Gastroesophageal sphincter (tissue), 4 donors: Measurements from ENCODE around the gene SFT2D2. TPM values are rescaled to one million over a fixed set of nuclear protein-coding genes. Genes with fewer than 3 reads are reported as not detected.

Experiments used
- ATAC-seq: fragments of 150-250 bp; one replicate; pipeline ENCODE4 v1.9.1; 2016; ENCODE audit warnings: mild to moderate bottlenecking, moderate library complexity
- H3K27ac ChIP-seq, 4 donors: fragments of 200-600 bp; sonication (generic) in 3 of 4; 1 replicate in 3 of 4; 2 replicates in 1 of 4; pipeline ENCODE4 v1.5.1; 2016 to 2019
- H3K27me3 ChIP-seq: fragments of 200-600 bp; sonication (generic); one replicate; pipeline ENCODE4 v1.5.1; 2019
- H3K36me3 ChIP-seq, 2 donors: fragments of 200-600 bp; sonication (generic); one replicate each; pipeline ENCODE4 v1.5.1; 2019; ENCODE audit warnings: control low read depth in 1 of 2
- H3K4me1 ChIP-seq, 3 donors: fragments of 200-600 bp; sonication (generic); 1 replicate in 2 of 3; 2 replicates in 1 of 3; pipeline ENCODE4 v1.5.1; 2016 to 2019; ENCODE audit warnings: control low read depth in 2 of 3
- H3K4me3 ChIP-seq, 2 donors: fragments of 200-600 bp; sonication (generic); one replicate each; pipeline ENCODE4 v1.5.1; 2019; ENCODE audit warnings: mild to moderate bottlenecking in 1 of 2, moderate library complexity in 1 of 2
- H3K9me3 ChIP-seq, 3 donors: fragments of 200-600 bp; sonication (generic); one replicate each; pipeline ENCODE4 v1.5.1; 2017 to 2019; ENCODE audit warnings: control low read depth in 2 of 3
- EP300 ChIP-seq: sonication (generic); formaldehyde crosslinking; IDR thresholded peaks from one replicate; pipeline ENCODE4 v1.6.1; 2017; ENCODE audit warnings: antibody characterized with exemption, mild to moderate bottlenecking
- POLR2A ChIP-seq, 2 donors: fragments of 450-650 bp; IDR thresholded peaks; one replicate each; pipeline ENCODE4 v1.6.1; 2017; ENCODE audit warnings: antibody characterized with exemption in 2 of 2, mild to moderate bottlenecking in 2 of 2, moderate library complexity in 1 of 2
- POLR2AphosphoS5 ChIP-seq: sonication (generic); formaldehyde crosslinking; IDR thresholded peaks from one replicate; pipeline ENCODE4 v1.6.1; 2017; ENCODE audit warnings: antibody characterized with exemption
- WGBS, 2 donors: methylation state at CpG; one replicate each; pipeline ENCODE4 v1.1.5; 2018; ENCODE audit warnings: low coverage in 1 of 2; 5-methylcytosine and 5-hydroxymethylcytosine counted together
- total RNA-seq, 4 donors: library from RNA; depleted of rRNA; stranded (reverse); fragments of >200 nt; gene quantifications; one replicate each; pipeline ENCODE4 v1.1.0, GENCODE V29; 2016
- TF ChIP-seq, protein P1 (sequence below), 4 experiments: fragments of 200-600 bp in 2 of 4; fragments of 450-650 bp in 2 of 4; sonication (generic) in 1 of 4; IDR thresholded peaks; one replicate each; pipeline ENCODE4 v1.5.1; 2017 to 2019; ENCODE audit warnings: antibody characterized with exemption in 4 of 4, mild to moderate bottlenecking in 2 of 4, moderate library complexity in 2 of 4

The SFT2D2 gene
- total RNA-seq, 4 donors from 2014 or later: 35.0 to 37.1 (median 36.6) TPM

DNA sequence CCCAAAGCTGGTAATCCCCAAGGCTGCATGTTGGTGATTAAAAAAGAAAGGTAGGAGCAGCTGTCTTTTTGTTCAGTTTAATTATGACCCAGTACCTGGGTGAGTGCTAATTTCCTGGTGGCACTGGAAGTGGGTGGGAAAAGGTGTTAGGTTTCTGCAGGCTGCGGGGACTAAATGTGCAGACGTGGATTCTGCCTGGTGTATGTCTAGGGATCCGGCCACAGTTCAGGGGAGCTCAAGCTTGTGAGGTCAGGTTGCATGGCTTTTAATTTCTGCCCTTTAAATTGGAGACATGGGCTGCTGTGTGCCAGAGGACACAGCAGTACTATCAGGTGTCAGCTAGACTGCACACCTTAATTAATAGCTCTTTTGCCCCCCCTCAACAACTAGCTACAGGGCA, 34.6 kb downstream of the SFT2D2 start:
- peaks cover 0 to 12% of the 10 kb centered on the region in 2 donors for H3K36me3 ChIP-seq
- H3K9me3 ChIP-seq: peaks cover 0 to 17% (median 0%) of the 10 kb centered on the region in 3 donors
- 100% methylated on average over 3 of the region's 3 CpGs; no CpG with 5 or more reads in 1 of the 2 donors for WGBS, 2 donors
- no peak overlapping the region for H3K4me3 ChIP-seq
- no peak for TF ChIP-seq EP300
- TF ChIP-seq POLR2AphosphoS5: no peak
- no peak for TF ChIP-seq POLR2A (IDR thresholded peaks at IDR 0.05)
- TF ChIP-seq, protein P1, sequence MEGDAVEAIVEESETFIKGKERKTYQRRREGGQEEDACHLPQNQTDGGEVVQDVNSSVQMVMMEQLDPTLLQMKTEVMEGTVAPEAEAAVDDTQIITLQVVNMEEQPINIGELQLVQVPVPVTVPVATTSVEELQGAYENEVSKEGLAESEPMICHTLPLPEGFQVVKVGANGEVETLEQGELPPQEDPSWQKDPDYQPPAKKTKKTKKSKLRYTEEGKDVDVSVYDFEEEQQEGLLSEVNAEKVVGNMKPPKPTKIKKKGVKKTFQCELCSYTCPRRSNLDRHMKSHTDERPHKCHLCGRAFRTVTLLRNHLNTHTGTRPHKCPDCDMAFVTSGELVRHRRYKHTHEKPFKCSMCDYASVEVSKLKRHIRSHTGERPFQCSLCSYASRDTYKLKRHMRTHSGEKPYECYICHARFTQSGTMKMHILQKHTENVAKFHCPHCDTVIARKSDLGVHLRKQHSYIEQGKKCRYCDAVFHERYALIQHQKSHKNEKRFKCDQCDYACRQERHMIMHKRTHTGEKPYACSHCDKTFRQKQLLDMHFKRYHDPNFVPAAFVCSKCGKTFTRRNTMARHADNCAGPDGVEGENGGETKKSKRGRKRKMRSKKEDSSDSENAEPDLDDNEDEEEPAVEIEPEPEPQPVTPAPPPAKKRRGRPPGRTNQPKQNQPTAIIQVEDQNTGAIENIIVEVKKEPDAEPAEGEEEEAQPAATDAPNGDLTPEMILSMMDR (IDR thresholded peaks at IDR 0.05): no peak
- no peak overlapping the region for H3K27ac ChIP-seq
- no peaks in the 10 kb centered on the region for H3K27me3 ChIP-seq
- no peak for ATAC-seq
- peaks cover 0 to 9% (median 0%) of the 10 kb centered on the region in 3 donors for H3K4me1 ChIP-seq

DNA sequence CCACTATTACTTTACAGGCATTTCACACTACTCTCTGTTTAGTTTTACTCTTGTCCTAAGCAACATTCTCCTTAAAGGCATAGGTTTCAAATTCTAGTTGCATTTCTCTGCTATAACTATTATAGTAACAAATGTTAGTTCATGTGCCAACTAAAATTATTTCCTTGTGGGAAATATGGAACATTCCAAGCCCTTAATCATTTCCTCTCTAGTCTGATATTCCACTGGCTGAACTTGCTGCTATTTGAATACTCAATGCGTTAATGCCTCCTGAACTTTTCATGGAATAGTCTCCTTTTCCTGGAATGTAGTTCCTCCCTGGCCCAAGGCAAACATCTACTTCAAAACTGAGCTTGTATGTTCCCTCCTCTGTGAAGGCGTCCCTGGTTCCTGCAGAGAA, 35.6 kb downstream of the SFT2D2 start:
- H3K27ac ChIP-seq: no peak overlapping the region
- peaks cover 0 to 4% of the 10 kb centered on the region in 2 donors for H3K36me3 ChIP-seq
- 47 to 71% methylated on average over 1 to 2 of the region's 2 CpGs for WGBS, 2 donors
- H3K4me1 ChIP-seq: peaks cover 0 to 9% (median 0%) of the 10 kb centered on the region in 3 donors
- no peaks in the 10 kb centered on the region for H3K27me3 ChIP-seq
- no peak for ATAC-seq
- TF ChIP-seq, protein P1 (IDR thresholded peaks at IDR 0.05): no peak
- peaks cover 0 to 7% (median 0%) of the 10 kb centered on the region in 3 donors for H3K9me3 ChIP-seq
- H3K4me3 ChIP-seq: no peak overlapping the region

DNA sequence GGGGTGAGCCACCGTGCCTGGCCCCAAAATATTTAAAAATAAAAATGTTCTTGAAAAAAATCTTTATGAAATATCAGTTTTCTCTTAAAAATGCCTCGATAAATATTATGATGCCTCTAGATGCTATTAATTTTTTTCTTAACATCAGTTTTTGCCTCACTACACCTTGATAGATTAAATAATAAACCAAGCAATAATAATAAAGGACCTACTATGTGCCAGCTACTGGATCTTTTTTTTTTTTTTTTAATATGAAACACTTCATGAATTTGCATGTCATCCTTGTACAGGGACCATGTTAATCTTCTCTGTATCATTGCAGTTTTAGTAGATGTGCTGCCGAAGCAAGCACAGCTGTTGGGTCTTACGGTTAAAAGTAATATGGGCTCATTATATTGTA, 37.3 kb downstream of the SFT2D2 start:
- Histone ChIP-seq H3K4me3 (no peak overlapping the region), H3K27me3 (no peaks in the 10 kb centered on the region), H3K27ac (no peak overlapping the region), H3K9me3 (no peaks in the 10 kb centered on the region), H3K4me1 (peaks cover 0 to 9% (median 0%) of the 10 kb centered on the region in 3 donors), H3K36me3 (no peaks in the 10 kb centered on the region)
- ATAC-seq: no peak
- 84 to 89% methylated on average over 4 of the region's 4 CpGs for WGBS, 2 donors
- TF ChIP-seq EP300 (no peak), POLR2A (IDR thresholded peaks at IDR 0.05) (no peak), POLR2AphosphoS5 (no peak)
- TF ChIP-seq, protein P1 (IDR thresholded peaks at IDR 0.05): no peak

DNA sequence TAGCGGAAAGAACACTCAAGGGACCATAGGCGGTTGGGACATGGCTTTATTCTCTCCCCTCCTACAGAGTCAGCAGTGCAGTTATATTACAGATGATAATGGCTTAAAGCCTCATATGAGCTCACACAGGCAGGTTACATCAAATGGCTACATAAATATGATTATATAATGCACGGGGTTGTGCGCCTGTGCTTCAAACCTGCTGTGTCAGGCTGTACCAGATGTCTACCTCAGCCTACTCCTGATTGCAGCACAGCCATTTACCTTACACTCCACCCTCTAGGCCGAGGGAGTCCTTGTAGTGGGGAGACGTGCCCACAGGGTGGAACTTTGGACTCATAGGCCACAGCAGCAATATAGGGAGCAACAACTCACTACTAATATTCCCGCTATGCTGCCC, 38.5 kb downstream of the SFT2D2 start:
- Histone ChIP-seq H3K4me1 (peaks cover 0 to 9% (median 0%) of the 10 kb centered on the region in 3 donors), H3K27me3 (no peaks in the 10 kb centered on the region), H3K36me3 (no peaks in the 10 kb centered on the region), H3K4me3 (no peak overlapping the region), H3K9me3 (no peaks in the 10 kb centered on the region), H3K27ac (no peak overlapping the region)
- 96% methylated on average over 4 of the region's 7 CpGs for WGBS, 2 donors
- TF ChIP-seq POLR2A (IDR thresholded peaks at IDR 0.05) (no peak), EP300 (no peak), POLR2AphosphoS5 (no peak)
- TF ChIP-seq, protein P1 (IDR thresholded peaks at IDR 0.05): no peak
- no peak for ATAC-seq

DNA sequence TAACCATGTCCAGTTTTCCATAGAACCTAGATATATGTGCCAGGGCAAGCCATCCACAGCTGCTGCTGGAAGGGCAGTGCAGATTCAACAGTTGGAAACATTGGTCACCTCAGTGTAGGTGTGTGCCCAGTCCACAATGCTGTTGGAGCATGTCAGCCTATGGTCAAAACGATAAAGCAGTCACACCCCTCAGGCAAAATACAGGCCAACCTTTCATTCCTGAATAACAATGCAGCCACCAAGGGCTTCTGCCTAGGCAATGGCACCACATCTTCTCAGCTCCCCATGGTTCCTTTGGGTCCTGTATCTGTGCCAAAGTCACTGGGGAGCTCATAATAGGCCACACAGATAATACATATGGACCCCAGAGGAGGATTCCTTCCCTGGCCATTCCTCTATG, 39.8 kb downstream of the SFT2D2 start:
- ATAC-seq: no peak
- no peaks in the 10 kb centered on the region for H3K27me3 ChIP-seq
- 100% methylated on average over 1 of the region's 1 CpG; no CpG with 5 or more reads in 1 of the 2 donors for WGBS, 2 donors
- H3K27ac ChIP-seq: no peak overlapping the region
- H3K4me3 ChIP-seq: no peak overlapping the region
- H3K36me3 ChIP-seq: no peaks in the 10 kb centered on the region
- peaks cover 0 to 9% (median 0%) of the 10 kb centered on the region in 3 donors for H3K4me1 ChIP-seq
- no peak for TF ChIP-seq EP300
- TF ChIP-seq POLR2A (IDR thresholded peaks at IDR 0.05): no peak
- no peak for TF ChIP-seq POLR2AphosphoS5
- TF ChIP-seq, protein P1 (IDR thresholded peaks at IDR 0.05): no peak
- no peaks in the 10 kb centered on the region for H3K9me3 ChIP-seq
